HG03558 (cell line): Measurements from ENCODE around the gene RPL12.
A peak's percentile ranks its signal among the peaks of the same experiment; 100 is the strongest.

Experiments used
- ATAC-seq: cut with Tn5 transposase; IDR thresholded peaks from one replicate; pipeline ENCODE4 v1.9.1; 2021; ENCODE audit warnings: moderate number of reproducible peaks; ENCODE audit not compliant: unreplicated experiment; ENCODE audit errors: extremely low read depth

RPL12 gene

DNA sequence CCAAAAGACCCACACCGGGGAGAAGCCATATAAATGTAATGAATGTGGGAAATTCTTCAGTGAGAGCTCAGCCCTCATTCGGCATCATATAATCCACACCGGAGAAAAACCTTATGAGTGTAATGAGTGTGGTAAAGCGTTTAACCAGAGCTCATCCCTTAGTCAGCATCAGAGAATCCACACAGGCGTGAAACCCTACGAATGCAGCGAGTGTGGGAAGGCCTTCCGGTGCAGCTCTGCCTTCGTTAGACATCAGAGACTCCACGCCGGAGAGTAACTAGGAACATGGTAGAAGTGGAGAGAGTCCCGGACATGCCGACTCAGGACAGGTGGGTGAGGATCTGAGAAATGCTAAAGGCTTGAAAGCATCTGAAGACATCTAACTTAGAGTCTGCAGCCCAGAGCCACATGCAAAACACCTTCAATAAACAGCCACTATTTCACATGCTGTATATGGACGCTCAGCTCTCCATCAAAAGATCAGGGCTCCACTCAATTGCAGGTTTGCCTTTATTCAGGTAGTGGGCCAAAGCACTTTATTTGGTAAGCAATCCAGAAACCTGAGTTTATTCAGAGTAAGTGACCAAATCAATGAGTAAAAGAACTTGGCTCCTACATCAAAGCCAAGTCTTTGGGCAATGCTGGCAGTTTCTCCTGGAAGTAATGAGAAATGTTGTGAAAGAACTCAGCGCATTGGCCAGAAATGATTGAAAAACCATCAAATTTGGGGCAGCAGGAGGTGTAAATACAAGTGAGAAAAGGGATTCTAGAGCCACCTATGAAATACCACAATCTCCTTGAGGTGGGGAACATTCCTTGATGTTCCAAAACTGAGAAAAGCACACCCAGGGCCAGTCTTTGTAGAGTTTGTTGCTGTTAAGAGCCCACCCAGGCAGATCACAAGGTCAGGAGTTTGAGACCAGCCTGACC is 6.0 kb downstream of the RPL12 start:
- no peak for ATAC-seq

DNA sequence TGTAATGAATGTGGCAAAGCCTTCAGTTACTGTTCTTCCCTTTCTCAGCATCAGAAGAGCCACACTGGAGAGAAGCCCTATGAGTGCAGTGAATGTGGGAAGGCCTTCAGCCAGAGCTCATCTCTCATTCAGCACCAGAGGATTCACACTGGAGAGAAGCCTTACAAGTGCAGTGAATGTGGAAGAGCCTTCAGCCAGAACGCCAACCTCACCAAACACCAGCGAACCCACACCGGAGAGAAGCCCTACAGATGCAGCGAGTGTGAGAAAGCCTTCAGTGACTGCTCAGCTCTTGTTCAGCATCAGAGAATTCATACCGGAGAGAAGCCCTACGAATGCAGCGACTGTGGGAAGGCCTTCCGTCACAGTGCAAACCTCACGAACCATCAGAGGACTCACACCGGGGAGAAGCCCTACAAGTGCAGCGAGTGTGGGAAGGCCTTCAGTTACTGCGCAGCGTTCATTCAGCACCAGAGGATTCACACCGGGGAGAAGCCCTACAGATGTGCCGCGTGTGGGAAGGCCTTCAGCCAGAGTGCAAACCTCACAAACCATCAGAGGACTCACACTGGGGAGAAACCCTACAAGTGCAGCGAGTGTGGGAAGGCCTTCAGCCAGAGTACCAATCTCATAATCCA is 6.8 kb downstream of the RPL12 start:
- no peak for ATAC-seq

DNA sequence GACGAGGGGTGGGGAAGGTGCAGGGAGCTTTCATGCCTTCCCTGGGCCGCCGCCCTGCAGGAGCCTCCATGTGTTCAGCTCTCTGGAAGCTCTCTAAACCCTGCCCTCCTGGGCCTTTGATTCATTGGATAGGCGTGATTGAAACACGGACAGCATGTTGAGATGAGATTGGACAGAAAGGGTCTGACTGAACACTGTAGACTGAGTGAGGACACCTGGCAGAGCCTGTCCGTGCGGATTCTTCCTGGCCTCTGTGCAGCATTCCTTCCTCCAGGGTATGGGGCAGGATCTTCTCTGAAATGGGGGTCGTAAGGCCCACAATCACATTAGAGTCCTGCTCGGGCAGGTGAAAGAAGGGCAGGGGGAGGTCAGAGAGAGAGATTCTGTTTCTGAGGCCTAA is 12.8 kb downstream of the RPL12 start:
- ATAC-seq: no peak

DNA sequence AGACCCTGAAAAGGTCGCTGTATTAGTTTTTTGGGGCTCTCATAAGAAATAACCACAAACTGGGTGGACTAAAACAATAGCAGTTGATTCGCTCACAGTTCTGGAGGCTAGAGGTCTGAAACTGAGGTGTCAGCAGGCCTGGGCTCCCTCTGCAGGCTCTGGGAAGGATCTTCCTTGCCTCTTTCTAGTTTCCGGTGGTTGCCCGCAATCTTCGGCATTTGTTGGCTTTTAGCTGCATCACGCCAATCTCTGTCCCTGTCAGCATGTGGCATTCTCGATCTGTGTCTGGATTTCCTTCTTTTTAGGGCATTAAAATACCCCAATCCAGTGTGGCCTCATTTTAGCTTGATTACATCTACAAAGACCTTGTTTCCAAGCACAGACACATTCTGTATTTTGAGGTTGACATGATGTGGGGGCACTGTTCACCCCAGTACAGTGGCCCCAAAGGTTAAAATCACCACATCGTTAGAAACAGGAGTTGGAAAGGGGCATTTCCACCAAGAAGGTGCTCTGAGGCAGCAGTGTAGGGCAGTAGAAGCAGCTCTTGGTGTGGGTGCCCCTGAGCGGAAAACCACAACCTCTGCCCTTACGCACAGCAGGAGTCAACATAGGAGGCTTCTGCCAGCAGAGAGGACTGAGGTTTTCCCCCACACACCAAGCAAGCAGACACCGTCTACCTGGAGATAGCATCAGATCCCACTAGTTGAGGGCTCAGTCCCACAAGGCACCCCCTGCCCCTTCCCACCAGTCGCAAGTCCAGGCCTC is 13.5 kb downstream of the RPL12 start:
- no peak for ATAC-seq

DNA sequence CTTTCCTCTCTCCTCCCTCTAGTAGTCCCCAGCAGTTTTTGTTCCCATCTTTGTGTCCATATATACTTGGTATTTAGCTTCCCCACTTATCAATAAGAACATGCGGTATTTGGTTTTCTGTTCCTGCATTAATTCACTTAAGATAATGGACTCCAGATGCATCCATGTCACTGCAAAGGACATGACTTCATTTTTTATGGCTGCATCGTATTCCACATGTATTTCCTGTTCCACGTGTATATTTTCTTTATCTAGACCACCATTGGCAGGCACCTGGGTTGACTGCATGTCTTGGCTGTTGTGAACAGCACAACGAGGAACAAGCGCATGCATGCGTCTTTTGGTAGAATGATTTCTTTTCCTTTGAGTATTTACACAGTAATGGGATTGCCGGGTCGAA is 20.8 kb downstream of the RPL12 start:
- no peak for ATAC-seq

DNA sequence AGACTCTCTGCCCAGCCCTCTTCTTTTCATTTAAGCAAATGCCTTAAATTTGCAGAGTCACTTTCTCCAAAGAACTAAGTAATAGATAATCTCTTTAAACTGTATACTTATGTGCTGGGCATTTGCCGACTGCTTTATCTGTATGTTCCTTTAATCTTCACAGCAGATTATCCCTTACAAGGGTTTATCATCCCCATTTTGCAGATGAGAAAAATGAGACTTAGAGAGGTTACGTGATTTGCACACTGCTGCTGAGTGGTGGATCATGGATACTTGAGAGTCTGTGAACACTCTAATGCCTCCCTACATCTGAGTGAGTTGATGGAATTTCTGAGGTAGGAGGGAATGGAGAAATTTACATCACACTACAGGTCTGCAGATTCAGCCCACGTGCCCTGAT is 22.9 kb downstream of the RPL12 start:
- ATAC-seq: no peak

DNA sequence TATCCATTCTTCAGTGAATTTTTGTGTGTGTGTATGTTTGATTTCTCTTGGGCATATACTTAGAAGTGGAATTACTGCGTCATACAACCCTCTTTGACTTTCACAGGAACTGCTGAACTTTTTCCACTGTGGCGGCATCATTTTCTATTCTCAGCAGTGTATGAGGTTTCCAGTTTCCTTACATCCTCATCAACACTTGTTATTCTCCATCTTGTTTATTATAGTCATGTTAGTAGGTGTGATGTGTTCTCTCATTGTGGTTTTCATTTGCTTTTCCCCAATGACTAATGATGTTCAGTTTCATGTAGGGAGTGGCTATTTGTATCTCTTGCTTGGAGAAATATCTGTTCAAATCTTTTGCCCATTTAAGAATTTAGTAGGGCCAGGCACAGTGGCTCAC is 24.4 kb downstream of the RPL12 start:
- no peak for ATAC-seq

DNA sequence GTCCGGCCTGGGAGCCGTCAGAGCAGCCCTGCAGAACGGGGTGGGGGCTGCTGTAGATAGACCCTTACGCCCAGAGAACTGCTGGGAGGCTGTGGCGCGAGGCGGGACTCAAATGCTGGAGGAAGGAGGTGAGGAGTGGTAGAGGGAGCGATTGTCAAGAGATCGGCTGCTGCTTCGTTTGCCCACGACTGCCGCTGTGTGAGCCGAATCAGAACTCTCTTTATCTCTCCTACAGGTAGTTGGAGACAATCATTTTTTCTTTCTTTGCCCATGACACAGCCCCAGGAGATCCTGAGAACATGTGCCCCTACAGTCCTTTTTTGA is 26.6 kb downstream of the RPL12 start:
- ATAC-seq: no peak

DNA sequence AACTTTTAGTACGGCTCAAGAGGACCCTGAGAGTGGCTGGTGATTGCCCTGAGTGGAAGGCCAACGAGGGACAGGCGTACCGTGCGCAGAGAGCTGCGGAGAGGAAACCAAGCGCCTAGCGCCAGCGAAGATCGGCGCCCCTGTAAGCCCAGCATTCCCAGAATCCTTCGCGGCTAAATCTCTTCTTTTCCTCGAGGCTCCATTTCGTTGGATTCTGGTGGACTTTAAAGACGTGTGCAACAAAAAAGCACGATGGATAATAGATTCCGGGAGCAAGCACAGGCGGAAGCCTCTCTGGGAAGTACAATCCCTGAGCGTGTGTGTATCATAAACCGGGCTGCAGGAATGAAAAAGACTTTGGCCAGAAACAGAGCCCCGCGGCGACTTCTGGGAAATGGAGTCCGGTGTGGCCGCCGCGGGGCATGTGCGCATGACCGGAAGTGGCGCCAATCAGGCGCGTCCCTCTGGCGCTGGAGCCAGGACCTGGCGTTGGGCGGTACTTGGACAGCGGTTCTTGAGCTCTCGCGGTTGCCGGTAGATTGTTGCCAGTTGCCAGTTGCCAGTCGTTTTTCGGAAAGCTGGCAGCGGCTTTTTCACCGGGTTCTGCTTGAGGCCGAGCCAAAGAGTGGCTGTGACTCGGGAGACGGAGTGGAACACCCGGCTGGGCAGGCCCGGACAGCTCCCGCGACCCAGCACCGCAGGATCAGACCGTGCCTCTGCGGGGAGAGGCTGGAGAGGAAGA is 27.1 kb downstream of the RPL12 start, which contains the start of gene ZNF79:
Gene ZNF79 (plus strand): TSS at position 449 of the 742 bp plus-strand sequence. CDS start 406 bp downstream, outside the sequence.
- ATAC-seq: peak; percentile 53

DNA sequence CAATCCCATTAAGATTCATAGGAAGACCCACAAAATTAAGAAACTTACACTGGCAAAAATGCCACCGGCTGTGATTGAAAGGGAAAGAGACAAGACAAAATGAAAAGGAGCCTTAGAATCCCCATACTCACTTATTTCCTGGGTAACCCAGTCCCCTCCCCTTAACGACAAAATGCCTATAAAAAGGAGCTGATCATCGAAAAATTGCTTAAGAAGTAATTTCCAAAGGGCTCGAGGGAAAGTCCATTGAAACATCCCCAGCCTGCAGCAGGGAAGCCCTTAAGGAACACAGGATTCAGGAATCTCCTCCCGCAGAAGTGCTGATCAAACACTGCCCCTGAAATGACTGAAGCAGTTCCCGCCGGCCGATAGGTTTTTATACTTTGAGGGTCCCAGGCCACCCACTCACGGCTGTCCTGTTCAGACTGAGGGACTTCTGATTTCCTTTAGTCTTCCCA is 27.7 kb downstream of the RPL12 start:
- no peak for ATAC-seq

DNA sequence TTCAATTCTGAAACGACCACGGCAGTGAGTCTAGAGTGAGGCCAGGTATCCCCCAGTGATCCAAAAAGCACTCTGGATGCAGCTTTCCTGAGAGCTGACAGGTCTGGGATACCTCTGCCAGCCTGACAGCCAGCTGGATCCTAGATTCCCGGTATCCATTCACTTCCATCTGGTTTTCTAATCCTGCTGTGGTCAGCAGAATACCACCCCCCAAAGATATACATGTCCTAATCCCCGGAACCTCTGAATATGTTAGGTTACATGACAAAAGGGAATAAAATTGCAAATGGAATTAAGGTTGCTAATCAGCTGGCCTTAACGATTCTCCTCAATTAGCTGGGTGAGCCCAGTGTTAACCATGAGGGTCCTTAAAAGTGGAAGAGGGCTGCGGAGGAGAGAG is 28.4 kb downstream of the RPL12 start:
- no peak for ATAC-seq

DNA sequence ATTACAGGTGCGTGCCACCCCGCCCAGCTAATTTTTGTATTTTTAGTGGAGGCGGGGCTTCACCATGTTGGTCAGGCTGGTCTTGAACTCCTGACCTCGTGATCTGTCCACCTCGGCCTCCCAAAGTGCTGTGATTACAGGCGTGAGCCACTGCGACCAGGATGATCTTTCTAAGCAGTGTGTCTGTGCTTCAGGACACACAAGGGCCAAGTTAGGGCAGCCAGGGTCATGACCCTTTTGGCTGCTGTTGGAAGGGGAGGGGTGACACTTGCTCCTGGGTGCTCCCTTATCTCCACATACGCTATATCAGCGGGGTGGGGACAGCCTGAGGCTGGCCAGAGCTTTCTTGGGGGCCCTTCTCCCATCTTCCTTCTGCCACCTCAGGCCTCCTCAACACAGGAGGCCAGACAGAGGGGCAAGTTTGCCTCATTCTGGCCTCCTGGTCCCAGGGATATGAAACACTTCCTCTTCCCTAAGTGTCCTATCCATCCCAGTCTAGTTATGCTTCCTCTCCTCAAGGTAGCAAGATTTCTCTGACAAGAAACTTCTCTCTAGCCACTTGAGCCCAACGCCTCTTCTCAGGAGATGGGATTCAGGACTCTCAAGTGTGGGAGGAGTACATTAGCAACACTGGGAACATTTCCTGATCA is 28.9 kb downstream of the RPL12 start:
- no peak for ATAC-seq

DNA sequence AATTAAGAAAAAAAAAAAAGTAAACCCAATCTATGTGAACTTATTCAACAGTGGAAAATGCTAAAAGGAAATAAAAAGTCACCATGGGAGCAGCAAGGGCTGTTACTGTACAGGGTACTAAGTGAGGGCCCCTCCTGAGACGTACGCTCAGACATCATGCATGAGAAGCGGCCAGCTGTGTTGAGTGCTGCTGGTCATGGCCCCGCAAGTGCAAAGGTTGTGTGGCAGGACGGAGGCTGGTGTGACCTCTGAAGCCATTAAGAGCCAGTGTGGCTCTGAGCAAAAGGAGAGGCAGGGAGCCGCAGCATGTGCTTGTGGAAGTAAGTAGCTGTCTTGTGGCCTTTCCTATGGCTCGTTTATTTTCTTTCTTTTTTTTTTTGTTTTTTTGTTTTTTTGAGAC is 30.1 kb downstream of the RPL12 start:
- no peak for ATAC-seq

DNA sequence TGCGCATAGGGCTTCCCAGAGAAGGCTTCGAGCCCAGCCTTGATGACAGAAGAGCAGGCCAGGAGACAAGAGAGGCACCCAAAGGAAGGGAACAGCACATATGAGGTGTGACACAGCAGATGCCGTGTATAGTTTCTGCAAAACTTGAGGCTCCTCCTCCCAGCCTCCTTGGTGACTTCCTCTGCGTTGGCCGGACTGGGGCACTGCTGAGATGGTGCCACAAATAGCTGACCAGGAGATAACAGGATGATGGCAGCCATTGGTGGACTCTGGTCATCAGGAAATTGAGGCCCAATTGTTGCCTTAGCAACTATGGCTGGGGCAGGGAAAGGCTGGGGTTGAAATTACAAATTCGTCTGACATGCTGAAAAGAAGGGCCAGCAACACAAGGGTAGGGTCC is 31.9 kb downstream of the RPL12 start:
- ATAC-seq: no peak

DNA sequence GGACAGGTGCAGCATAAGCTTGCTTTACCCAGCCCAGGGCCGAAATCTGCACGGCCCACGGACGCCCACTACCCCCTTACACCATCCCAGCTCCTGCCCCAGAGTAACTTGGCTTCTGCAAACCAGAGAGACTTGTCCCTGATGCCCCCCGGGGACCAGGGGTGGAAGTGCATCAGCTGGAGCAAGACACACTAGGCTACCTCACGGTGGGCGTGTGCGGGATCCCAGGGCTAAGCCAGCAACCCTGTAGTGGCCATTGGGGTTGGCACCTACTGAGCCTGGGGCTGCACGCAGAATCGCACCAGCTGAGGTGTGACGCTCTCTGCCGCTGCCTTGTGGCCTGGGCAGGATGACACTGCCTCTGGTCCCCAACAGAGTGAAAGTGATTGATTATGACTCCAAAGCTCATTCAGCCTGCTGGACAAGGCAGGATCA is 33.2 kb downstream of the RPL12 start:
- no peak for ATAC-seq

DNA sequence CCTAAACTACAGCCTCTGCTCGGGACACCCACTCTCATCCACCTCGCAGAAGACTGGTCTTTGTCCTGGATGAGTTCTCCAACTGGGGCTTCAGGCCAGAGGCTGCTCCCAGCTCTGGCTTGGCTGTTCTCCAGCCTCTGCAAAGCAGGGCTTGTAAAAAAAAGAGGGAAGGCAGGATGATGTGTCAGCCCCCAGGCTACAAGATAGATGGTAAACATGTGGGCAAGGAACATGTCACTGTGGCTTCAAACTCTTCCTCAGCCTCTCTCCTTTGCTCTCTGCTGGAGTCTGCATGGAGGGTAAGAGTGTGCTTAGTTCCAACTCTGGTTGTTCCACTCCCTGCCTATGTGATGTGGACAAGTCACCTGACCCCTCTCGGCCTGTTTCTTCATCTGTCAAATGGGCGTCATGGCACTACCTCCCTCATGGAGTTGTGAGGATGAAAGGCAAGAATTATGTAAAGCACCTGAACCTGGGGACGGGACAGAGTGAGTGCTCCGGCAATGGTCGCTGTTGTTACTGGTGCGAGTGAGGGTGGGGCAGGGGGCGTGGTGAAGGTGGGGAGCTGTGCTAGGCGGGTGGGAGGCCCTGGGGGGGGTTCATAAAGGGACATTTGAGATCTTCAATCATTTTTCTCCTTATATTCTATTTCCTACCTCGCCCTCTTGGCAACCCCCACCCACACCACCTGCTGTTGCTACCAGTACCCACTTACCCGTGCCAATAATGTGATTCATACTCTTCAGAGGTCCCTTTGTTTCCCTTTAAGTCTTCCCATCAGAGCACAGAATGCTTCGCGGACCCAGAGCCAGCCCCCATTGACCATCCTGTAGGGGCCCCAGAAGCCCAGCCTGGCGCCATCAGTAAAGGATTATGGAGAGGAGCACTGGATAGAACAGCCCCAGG is 33.8 kb downstream of the RPL12 start:
- no peak for ATAC-seq

DNA sequence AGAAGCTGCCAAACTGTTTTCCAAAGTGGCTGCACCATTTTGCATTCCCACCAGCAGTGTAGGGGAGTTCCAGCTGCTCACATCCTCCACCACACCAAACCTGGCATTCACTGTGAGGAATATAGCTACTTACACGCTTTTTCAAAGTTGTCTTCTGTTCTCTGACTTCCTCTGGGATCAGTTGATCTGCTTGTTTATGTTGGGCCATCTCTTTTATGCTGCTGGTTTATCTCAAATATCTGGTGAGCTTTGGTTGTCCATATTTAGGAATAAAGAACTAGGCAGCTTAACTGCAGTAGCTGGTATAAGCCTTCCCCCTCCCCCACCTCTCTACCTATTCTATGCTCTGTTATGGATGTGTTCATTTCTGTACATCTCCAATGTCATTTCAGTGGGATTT is 35.5 kb downstream of the RPL12 start:
- no peak for ATAC-seq

DNA sequence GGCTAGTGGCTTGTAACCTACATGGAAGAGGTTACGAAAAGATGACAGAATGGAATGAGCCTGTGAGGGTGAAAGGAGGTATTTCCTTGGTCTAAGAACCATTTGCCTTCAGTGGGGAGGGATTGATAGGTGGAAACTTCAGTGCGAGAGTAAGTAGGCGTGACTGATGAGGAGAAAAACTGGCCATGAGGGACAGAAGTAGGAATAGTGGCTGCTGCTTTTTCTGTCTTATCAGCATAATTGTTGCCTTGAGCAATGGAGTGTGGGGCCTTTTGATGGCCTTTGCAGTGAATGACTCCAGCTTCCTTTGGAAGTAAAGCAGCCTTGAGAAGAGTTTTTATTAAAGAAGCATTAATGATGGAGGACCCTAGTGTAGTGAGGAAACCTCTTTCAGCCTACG is 36.1 kb downstream of the RPL12 start:
- ATAC-seq: no peak

DNA sequence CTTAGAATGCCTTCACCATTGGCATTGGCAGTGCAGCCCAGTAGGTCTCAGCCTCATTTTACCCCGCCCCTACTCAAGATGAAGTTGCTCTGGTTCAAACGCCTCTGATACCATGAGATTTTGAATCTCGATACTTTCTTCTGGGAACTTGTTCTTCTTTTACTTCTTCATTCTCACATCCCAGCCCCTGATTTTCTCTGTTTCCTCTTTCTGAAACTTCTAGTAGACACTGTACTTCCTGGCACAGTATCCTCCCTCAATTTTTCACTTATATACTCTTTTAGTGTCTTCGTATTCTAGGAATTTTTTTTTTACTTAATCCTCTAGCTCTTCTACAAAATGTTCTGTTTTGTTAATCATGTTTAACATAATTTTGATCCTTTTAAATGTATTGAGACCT is 40.1 kb downstream of the RPL12 start:
- ATAC-seq: no peak
